Fibroblast of pulmonary artery (primary cell): ENCODE results near the gene MYO3A.

Experiments
- DNase-seq: peaks from one replicate; pipeline ENCODE4 v3.0.0-alpha.2; 2010; ENCODE audit warnings: low read depth
- H3K4me3 ChIP-seq: replicated peaks from 2 replicates; pipeline ENCODE4 v1.5.1; 2011; ENCODE audit warnings: low read depth, mild to moderate bottlenecking, control low read depth, low read length, moderate library complexity
- TF ChIP-seq, protein P1 (sequence below): IDR thresholded peaks from 2 replicates; pipeline ENCODE4 v1.5.1; 2011; ENCODE audit warnings: mild to moderate bottlenecking, control low read depth, low read length, inconsistent platforms; ENCODE audit errors: missing control alignments

MYO3A gene

DNA sequence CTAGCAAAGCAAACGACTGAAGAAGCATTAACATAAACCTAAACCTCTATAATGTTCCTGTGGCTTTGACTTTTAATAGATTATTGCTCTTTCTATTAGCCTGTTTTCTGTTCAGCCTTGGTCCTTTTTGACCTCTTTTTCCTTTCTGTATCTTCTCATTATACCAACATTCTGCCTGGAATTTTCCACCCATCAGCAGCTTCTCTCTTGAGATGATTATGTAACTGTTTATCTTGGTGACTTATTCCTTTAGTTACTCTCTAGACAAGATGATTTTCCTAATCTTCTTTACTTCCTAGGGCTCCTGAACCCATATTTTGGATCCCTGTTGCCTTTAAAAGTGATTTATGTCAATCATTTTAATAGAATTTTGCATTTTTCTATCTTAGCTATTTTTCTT is 81.1 kb downstream of the MYO3A start:
- no peak overlapping the region for H3K4me3 ChIP-seq
- DNase-seq: no peak
- TF ChIP-seq, protein P1, sequence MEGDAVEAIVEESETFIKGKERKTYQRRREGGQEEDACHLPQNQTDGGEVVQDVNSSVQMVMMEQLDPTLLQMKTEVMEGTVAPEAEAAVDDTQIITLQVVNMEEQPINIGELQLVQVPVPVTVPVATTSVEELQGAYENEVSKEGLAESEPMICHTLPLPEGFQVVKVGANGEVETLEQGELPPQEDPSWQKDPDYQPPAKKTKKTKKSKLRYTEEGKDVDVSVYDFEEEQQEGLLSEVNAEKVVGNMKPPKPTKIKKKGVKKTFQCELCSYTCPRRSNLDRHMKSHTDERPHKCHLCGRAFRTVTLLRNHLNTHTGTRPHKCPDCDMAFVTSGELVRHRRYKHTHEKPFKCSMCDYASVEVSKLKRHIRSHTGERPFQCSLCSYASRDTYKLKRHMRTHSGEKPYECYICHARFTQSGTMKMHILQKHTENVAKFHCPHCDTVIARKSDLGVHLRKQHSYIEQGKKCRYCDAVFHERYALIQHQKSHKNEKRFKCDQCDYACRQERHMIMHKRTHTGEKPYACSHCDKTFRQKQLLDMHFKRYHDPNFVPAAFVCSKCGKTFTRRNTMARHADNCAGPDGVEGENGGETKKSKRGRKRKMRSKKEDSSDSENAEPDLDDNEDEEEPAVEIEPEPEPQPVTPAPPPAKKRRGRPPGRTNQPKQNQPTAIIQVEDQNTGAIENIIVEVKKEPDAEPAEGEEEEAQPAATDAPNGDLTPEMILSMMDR: no peak

- DNase-seq: no peak
- TF ChIP-seq, protein P1: no peak
Observed at GRCh38 chr10:26022831-26023230, 88.8 kb downstream of the MYO3A start.

DNA sequence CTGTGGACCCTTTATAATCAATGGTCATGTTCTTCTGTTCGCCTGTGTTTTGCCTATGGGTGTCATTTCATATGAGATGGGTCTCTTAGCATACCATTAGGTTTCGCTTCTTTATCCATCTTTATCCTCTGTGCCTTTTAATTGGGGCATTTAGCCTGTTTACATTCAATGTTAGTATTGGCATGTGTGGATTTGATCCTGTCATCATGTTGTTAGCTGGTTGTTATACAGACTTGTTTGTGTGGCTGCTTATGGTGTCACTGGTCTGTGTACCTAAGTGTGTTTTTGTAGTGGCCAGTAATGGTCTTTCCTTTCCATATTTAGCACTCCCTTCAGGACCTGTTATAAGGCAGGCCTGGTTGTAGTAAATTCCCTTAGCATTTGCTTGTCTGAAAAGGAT is 90.3 kb downstream of the MYO3A start:
- DNase-seq: no peak
- H3K4me3 ChIP-seq: no peak overlapping the region
- TF ChIP-seq, protein P1: no peak

More at GRCh38 chr10:26022831-26023230, 88.8 kb downstream of the MYO3A start:
- H3K4me3 ChIP-seq: no peak overlapping the region

GRCh38 chr10:26025523-26025922 is 91.5 kb downstream of the MYO3A start:
- no peak for DNase-seq
- H3K4me3 ChIP-seq: no peak overlapping the region
- TF ChIP-seq, protein P1: no peak

GRCh38 chr10:26029858-26030257 is 95.8 kb downstream of the MYO3A start:
- DNase-seq: no peak
- TF ChIP-seq, protein P1: no peak
- no peak overlapping the region for H3K4me3 ChIP-seq

GRCh38 chr10:26031300-26031699 is 97.3 kb downstream of the MYO3A start:
- DNase-seq: no peak
- TF ChIP-seq, protein P1: no peak
- H3K4me3 ChIP-seq: no peak overlapping the region

- no peak for DNase-seq
- no peak overlapping the region for H3K4me3 ChIP-seq
- TF ChIP-seq, protein P1: no peak
Observed at GRCh38 chr10:26043469-26043868, 109.4 kb downstream of the MYO3A start.
